HG03342 (cell line): ENCODE measurements around the gene TRPM3.

ENCODE experiments used
- ATAC-seq: cut with Tn5 transposase; IDR thresholded peaks from one replicate; pipeline ENCODE4 v1.9.1; 2021; ENCODE audit warnings: mild to moderate bottlenecking, moderate library complexity; ENCODE audit not compliant: unreplicated experiment

TRPM3 gene

GRCh38 chr9:70950270-70950669, 171.2 kb downstream of the TRPM3 start:
- no peak for ATAC-seq

- peak; percentile 51 for ATAC-seq
Measured at GRCh38 chr9:70949239-70949638, 172.2 kb downstream of the TRPM3 start.

DNA sequence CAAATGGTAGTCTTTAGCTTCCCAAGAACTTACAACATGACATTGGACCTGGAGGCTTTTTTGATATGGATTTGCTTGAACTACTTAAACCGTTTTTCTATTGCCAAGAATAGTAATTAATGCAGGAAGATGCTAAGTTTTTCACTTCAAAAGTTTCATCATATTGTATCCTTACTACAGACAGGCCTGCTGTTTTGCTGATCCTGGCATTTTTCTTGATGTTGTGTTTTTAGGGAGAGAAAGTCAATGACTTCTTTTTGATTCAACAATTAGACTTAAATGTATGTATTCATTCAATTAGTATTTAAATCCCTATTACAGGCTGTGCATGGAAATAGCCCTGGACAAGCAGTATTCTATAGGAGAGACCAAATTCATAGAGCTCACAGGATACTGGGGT, 172.7 kb downstream of the TRPM3 start:
- no peak for ATAC-seq

DNA sequence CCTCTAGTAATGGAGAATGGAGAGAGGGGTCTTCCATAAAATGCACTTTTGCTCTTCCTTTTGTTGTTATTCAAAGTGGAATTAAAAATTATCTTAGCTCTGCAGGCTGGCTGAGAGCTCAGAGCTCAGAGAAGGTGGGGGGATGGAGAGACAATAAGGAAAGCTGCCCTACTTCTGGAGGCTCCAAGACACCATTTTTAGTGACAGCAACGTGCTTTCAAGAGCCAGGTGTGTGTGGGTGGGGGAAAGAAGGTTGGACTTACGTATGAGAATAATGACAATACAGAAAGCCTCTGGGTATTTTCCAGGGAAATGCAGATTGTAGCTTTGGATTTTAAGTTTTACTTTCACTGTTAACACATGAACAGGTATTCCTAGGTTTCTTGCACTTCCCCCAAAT, 173.9 kb downstream of the TRPM3 start:
- ATAC-seq, result no peak

DNA sequence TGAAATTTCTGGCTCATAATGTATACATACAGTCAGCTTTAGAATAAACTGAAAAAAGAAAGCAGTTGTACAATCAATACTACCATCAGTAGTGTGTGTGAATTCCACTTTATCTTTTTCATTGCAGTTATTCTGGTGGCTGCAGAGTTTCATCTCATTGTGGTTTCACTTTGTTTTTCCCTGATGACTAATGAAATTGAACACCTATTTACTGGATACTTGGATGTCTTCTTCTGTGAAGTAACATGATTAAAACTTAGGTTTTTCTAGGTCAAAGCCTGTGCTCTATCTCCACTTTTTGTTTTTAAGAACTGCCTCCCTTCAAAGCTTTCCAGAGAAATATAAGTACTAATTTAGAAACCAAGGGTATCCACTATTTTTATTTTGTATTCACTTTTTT, 174.3 kb downstream of the TRPM3 start:
- no peak for ATAC-seq

DNA sequence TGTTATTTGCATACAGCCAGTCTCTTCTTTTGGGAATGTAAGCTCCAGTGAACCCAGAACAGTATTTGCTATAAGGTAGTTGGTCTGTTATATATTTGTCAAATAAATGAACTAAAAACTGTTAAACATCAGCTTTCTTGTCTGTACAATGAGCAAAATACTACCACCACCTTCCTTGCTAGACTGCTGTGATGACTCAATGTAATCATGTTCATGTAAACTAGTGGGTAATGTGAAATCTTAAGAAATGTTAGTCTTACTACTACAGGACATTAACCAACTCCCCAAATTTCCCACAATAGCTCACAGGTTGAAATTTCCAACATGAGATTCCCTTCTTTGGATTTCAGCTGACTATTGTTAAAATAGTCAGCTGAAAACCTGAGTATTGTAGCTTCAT, 176.1 kb downstream of the TRPM3 start:
- ATAC-seq, result no peak

DNA sequence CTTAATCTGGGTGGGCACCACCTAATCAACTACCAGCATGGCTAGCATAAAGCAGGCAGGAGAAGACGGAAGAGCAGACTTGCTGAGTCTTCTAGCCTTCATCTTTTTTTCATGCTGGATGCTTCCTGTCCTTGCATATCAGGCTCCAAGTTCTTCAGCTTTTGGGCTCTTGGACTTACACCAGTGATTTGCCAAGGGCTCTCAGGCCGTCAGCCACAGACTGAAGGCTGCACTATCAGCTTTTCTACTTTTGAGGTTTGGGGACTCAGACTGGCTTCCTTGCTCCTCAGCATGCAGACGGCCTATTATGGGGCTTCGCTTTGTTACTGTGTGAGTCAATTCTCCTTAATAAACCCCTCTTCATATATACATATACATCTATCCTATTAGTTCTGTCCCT, 180.2 kb downstream of the TRPM3 start:
- ATAC-seq, result no peak

DNA sequence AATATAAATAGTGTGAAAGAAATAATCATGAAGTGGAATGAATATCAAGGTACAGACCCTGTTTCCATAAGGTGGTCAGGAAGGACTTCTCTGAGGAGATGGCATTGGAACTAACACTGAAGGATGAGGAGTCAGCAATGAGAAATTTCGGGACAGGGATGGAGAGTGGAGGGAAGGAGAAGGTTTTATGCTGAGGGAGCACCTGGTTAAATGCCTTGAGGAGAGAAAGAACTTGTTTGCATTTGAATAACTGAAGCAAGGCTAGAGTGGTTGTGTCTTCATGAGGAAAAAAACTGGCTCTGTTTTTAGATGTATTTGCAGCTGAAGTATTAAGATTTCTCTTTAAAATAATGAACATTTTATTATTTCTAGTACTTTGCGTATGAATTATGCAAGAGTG, 180.8 kb downstream of the TRPM3 start:
- no peak for ATAC-seq

DNA sequence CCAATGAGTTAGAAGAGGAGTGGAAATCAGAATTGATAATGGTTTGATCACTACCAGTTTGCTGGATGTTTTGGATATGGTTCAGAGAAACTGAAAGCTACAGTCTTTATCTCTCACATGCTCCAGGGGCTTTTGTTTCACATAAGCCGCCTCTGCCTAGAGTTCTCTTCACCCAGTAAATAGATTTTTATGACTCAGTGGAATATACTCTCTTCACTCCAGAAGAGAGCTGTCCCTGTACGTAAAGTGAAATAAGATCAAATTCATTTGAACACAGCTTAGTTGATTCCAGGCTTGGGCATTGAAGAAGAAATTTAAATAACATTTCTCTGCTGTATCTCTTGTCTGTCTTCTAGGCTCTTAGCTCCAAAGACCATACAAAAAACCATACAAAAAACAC, 184.9 kb downstream of the TRPM3 start:
- ATAC-seq, result no peak

DNA sequence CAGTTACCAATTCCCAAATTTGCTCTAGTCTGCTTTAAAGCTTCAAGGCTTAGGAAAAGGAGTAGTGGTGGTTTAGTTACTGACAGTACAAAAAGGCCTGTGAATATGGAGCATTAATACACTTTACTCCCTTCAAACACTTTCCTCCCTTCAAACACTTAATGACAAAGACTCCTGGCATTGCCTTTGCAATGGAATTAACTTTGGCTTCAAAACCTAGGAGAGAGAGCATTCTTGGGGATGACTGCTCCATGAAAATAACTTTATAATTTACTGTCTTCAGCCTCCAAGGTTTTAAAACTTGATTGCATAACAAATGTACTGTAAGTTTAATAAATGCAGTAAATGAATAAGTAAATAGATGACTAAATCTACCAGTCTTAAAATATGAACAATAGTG, 185.6 kb downstream of the TRPM3 start:
- ATAC-seq, result no peak

DNA sequence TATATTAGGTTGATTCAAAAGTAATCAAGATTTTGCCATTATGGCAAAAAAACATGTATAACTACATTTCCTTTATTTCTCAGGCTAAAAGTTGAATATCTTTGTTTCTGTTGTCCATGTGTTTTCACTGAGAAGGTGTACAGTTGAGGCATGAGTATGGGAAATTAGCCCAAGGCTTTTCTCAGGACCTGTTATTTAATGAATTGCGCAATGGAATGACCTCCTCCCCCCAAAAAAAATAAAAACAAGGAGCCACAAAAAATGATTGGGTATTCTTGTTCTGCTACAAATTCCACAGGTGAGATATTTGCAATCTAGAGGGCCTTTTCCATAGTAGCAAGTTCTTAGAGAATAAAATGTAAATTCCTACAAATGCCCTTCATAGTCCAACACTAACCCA, 186.8 kb downstream of the TRPM3 start:
- ATAC-seq, result no peak

DNA sequence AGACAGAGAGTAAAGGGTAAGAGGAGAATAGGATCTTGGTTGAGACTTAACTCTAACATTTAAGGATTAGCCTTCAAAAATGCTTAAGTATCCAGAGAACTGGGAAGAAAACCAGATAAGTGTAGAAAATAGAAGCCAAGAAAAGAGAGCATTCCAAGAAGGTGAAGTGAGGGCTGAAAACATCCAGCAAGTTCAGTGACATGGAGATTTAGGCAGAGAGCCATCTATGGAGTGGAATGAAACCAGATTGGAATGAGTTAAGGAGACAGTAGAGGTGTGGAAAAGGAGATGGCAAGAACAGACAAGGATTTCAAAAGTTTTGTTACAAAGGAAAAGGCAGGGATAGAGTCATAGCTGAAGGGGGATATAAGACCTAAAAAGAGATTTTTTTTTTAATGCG, 188.1 kb downstream of the TRPM3 start:
- ATAC-seq, result no peak

- no peak for ATAC-seq
Measured at GRCh38 chr9:70932097-70932496, 189.3 kb downstream of the TRPM3 start.

GRCh38 chr9:70927530-70927929, 193.9 kb downstream of the TRPM3 start:
- ATAC-seq, result no peak

- peak; percentile 87 for ATAC-seq
Measured at GRCh38 chr9:70924895-70925547, 196.4 kb downstream of the TRPM3 start.

DNA sequence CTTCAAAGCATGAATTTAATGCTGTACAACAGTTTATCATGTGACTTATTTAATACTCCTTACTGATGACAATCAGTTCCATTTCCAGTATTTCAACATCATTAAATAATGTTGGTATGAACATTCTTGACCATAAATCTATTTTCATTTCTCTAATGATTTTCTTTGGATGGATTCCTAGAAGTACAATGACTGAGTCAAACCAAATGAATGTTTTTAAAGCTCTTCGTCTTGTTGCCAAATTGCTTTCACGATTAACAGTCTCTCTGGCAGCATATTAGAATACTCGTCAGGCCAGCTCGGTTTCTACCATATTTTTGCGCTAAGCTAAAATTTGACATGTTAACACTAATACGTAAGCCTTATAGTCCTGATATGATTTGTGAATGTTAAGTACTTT, 197.0 kb downstream of the TRPM3 start:
- ATAC-seq, result no peak

DNA sequence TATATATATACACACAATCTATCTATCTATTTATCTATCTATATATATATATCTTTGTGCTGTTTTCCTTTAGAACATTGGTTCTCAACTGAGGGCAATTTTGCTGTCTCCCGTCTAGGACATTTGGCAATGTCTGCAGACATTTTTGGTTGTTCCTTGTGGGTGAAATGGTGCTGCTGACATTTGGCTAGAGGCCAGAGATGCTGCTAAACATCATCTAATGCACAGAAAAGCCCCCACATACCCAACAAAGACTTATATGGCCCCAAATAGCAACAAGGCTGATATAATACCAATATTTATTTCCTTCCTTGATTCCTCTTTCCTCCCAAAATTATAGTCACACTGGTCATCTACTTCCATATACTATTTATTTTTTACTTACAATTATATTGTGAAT, 197.5 kb downstream of the TRPM3 start:
- no peak for ATAC-seq

- no peak for ATAC-seq
Measured at GRCh38 chr9:70921136-70921535, 200.3 kb downstream of the TRPM3 start.

GRCh38 chr9:70917277-70917676, 204.1 kb downstream of the TRPM3 start:
- ATAC-seq, result no peak

GRCh38 chr9:70911791-70912190, 209.6 kb downstream of the TRPM3 start:
- ATAC-seq, result no peak

DNA sequence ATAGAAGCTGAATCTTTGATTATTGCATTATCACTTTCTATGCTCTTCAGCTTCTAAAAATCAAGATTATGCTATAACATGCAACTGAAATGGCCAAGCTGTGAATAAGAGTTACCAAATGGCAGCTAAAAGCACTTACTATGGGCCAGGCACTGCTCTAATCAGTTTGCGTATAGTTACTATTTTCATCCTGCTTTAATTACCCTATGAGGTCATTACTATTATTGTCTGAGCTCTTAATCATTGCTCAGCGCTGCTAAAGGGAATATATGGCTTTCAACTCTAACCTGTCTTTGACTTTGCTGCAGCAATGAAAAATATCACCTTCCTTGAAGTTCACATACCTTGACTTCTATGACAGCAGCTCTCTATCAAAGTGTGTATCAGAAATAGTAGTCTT, 210.8 kb downstream of the TRPM3 start:
- no peak for ATAC-seq

DNA sequence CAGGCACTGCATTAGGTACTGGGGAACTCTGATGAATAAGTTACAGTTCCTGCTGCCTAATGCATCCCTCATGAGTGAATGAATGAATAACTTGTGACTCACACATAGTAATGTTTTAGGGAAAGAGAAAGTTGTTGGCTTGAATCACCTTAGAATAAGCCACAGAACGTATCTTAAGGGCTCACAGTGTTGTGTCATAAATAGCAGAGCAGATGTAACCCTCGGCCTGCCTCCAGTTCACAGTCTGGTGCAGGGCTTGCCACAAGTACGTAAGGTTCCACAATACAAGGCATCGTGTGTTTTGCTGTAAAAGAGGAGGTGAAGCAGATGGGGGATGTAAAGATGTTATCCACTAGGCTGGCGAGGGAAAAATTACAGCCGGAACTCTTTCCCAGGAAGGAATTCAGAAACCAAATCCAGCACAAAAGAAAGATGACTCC, 218.7 kb downstream of the TRPM3 start:
- peak; percentile 70 for ATAC-seq

GRCh38 chr9:70902171-70902570, 219.2 kb downstream of the TRPM3 start:
- ATAC-seq, result no peak
